ENCODE results near the gene PRKN.
"Not testable (repeated sequence)": the region's sequence is repeated elsewhere in the genome, so short reads cannot be mapped to it uniquely, and the experiment has no call there.

DNA sequence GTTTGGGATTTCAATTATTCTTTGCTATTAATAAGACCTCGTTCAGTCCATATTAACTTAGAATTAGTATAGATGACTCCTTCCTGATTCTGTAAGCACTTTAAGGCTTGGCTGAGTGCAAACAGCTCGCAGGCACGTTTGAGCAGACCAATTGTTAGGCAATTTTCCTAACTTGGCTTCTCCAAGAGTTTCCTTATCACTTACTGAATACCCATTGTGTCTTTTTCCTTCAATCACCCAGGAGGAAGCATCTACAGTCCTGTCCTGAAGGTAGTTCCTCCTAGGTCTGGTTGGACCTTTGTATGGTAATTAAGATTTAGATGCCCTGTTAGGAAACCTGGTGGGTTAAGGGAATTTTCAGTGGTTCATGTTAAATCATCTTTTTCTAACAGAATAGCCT is 1414.1 kb downstream of the PRKN start:
- TF ChIP-seq, protein P1, sequence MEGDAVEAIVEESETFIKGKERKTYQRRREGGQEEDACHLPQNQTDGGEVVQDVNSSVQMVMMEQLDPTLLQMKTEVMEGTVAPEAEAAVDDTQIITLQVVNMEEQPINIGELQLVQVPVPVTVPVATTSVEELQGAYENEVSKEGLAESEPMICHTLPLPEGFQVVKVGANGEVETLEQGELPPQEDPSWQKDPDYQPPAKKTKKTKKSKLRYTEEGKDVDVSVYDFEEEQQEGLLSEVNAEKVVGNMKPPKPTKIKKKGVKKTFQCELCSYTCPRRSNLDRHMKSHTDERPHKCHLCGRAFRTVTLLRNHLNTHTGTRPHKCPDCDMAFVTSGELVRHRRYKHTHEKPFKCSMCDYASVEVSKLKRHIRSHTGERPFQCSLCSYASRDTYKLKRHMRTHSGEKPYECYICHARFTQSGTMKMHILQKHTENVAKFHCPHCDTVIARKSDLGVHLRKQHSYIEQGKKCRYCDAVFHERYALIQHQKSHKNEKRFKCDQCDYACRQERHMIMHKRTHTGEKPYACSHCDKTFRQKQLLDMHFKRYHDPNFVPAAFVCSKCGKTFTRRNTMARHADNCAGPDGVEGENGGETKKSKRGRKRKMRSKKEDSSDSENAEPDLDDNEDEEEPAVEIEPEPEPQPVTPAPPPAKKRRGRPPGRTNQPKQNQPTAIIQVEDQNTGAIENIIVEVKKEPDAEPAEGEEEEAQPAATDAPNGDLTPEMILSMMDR (IDR thresholded peaks at IDR 0.05): not testable (repeated sequence)
- TF ChIP-seq ZFX (IDR thresholded peaks at IDR 0.05; ENCODE audit: borderline replicate concordance): not testable (repeated sequence)

All from 22Rv1 (cell line).